HG03135 (cell line): Measurements from ENCODE around the gene BEX3.
"Not testable (repeated sequence)": the region's sequence is repeated elsewhere in the genome, so short reads cannot be mapped to it uniquely, and the experiment has no call there.

Source experiments
- ATAC-seq: cut with Tn5 transposase; IDR thresholded peaks from one replicate; pipeline ENCODE4 v1.9.1; 2021; ENCODE audit warnings: mild to moderate bottlenecking, moderate library complexity; ENCODE audit not compliant: unreplicated experiment

Gene BEX3

DNA sequence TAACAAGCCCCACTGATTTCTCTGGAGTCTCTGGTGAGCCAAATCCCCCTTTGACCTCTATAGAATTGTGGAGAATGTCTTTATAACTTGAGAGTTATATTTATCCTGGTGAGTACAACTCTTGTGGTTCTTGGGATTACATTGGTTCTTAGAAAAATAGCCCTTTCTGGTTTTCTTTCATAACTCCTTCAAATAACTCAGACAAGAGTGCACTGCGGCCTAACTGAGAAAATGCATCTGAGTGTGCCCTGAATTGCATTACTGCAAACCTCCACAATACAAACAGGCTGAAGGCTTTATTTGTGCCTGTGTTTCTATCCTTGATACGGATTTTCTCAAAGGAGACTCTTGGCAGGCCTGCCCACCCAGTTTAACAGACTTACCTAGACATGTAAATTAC is 2.7 kb downstream of the BEX3 start:
- ATAC-seq = no peak

- no peak for ATAC-seq
Observed at GRCh38 chrX:103382877-103383276, 6.5 kb downstream of the BEX3 start.

GRCh38 chrX:103384672-103385071 is 8.3 kb downstream of the BEX3 start:
- no peak for ATAC-seq

DNA sequence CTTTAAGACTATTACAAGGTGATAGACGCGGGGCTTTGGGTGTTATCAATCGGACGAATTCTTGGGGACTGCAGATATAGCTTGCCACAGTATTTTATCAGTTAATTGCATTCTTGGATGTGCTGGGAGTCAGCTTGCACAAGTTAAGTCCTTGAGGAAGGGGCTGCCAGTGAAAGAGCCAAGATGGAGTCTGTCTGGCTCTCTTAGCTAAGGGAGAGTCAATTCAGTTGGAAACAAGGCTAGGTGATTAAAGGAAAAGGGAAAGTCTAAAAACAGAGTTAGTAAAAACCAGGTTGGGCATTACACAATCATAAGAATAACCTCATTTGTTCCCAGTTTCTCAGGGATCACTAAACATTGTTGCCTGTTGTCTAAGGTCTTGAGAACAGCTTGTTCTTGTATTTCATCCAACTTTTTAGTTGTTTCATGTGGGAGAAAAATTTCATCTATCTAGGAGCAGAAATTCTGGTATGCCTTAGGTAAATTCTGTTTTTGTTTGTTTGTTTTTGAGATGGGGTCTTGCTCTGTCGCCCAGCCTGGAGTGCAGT is 9.0 kb downstream of the BEX3 start:
- ATAC-seq = not testable (repeated sequence)

- no peak for ATAC-seq
Observed at GRCh38 chrX:103386332-103386731, 10.0 kb downstream of the BEX3 start.

GRCh38 chrX:103393487-103393886 is 17.1 kb downstream of the BEX3 start:
- no peak for ATAC-seq

DNA sequence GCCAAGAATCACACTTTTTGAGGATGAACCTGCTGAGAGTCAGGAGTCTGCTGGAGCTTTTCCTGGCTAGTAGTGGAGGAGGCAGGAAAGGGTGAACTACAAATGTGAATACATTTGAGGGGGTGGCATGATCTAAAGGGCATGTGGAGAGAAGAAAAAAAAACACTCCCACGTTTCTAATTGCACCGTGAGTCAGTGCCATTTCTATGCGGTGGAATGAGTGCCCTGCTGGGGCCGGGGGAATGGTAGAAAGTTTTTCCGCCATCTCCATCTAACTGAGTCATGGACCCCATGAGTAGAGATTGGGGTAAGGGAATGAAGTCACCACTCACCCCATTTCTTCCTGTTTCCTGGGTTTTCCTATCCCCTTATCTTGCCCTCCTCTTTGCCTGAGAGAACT is 19.8 kb downstream of the BEX3 start:
- no peak for ATAC-seq

DNA sequence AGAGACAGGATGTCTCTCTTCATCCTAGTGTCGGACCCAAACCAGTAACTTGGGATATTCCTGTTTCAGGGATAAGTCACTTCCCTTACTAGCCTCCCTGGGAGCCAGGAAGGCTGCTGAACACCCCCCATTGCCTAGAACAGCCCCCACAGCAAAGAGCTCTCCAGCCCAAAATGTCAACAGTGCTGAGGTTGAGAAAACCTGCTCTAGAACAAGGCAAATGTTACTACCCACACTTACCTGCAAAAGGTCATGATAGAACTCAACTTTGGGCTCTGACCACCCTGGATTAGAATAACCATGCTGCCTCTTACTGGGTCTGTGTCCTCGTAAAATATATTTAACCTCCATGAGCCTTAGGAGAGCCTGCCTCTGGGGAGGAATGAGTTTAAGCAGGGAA is 20.3 kb downstream of the BEX3 start:
- ATAC-seq = no peak

GRCh38 chrX:103397707-103398106 is 21.4 kb downstream of the BEX3 start:
- no peak for ATAC-seq

DNA sequence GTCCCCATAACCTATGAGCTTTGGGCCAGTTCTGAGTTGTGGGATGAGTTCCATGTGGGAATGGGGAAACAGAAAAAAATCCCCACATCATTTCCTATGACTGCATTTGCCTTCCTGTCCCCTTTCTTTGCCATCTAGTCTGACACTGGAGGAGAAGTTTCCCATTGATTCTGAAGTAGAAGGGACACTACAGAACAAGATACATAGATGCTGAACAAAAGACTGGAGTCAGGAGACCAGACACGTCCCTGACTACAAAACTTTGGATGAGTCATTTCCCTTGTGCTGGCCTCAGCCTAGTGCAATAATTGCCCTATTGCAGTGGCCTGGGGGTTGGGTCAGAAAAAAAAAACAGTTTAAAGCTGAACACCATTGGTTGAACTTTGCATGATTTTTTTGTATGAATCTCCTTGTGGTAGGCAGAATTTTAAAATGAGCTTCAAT is 22.1 kb downstream of the BEX3 start:
- no peak for ATAC-seq

DNA sequence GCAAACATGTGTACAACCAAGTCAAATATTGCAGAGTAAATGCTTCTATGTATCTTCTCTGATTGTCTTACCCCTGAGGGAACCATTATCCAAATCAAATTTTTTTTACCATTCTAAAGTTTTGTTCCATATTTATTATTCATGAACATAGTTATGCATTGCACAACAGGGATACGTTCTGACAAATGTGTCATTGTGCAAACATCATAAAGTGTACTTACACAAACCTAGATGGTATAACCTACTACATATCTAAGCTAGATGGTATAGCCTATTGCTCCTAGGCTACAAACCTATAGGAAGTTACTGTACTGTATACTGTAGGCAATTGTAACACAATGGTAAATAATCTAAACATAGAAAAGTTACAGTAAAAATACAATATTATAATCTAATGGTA is 23.4 kb downstream of the BEX3 start:
- ATAC-seq = no peak

DNA sequence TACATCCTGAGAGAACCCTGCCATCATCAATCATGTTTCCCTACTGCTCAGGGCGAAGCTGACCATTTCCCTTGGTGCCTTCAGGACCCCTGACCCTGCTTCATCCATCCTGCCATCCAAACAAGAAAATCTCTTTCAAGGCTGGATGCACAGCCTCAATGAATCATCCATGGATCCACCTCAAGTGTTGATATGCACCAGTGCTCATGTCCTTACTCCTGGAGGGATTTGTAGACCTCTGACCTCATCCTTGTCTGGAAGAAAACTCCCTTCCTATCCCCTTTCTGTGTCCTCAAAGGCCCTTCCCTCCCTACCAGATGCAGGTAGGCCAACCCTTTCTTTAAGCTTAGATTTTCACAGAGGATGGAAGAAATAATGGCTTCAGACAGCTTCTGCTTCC is 24.6 kb downstream of the BEX3 start:
- ATAC-seq = no peak

DNA sequence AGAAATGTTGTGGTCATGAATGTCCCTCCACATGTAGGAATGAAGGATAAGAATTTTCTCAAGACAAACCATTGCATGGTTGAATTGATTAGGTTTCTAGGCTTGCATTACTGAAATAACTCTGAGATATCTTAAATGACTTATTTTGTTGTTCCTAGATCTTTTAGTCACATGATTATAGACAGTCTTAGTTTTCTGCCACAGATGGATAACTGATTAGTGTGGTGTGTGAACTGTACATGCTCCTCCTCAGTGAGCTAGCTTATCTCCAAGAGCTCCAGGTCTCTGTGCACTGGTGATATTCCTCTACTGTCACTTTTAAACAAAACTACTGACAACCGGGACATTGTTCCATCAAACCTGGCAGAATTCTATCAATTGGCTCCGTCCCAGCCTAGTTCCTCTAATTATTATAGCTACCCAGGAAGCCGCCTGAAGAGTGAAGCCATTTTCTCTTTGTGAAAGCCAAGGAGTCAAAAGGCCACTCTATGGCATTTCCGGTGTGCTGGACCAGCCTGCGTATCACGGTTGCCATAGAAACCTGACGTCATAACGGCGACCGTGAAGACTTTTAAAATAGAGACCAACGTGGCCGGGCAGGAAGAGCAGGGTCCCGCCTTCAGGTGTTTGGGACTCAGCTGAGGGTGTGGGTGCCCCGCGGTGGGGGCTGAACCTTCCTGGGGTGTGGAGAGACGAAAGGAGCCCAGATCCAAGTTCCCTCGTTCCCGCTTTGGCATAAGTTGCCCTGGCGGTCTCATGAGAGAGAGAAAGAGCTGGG is 28.1 kb downstream of the BEX3 start:
- peak; percentile 88 for ATAC-seq

- ATAC-seq = peak; percentile 35
Observed at GRCh38 chrX:103405009-103405333, 28.6 kb downstream of the BEX3 start.

GRCh38 chrX:103406256-103406655 is 29.9 kb downstream of the BEX3 start:
- no peak for ATAC-seq

DNA sequence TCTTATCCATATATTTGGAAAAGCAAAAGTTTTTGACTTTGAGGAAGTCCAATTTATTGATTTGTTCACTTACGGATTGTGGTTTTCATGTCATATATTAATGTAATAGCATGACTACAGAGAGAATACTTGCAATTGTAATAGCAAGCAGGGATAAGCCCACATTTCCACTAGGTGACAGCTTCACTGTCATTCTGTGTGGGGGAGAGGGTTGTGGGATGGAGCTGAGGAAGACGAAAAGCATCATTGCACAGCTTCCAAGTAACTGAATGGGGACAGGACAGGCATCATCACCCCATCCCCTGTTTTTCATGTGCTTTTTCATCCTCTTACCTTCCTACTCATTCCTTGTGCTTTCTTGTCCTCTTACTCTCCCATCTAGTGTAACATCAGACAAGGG is 31.4 kb downstream of the BEX3 start:
- ATAC-seq = no peak

DNA sequence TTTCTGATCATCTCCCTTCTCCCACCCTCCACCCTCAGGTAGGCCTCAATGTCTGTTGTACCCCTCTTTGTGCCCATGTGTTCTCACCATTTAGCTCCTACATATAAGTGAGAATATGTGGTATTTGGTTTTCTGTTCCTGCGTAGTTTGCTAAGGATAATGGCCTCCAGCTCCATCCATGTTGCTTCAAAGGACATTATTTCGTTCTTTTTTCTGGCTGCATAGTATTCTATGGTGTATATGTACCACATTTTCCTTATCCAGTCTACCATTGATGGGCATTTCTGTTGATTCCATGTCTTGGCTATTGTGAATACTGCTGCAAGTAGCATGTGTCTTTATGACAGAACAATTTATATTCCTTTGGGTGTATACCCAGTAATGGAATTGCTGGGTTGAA is 35.4 kb downstream of the BEX3 start:
- ATAC-seq = not testable (repeated sequence)

DNA sequence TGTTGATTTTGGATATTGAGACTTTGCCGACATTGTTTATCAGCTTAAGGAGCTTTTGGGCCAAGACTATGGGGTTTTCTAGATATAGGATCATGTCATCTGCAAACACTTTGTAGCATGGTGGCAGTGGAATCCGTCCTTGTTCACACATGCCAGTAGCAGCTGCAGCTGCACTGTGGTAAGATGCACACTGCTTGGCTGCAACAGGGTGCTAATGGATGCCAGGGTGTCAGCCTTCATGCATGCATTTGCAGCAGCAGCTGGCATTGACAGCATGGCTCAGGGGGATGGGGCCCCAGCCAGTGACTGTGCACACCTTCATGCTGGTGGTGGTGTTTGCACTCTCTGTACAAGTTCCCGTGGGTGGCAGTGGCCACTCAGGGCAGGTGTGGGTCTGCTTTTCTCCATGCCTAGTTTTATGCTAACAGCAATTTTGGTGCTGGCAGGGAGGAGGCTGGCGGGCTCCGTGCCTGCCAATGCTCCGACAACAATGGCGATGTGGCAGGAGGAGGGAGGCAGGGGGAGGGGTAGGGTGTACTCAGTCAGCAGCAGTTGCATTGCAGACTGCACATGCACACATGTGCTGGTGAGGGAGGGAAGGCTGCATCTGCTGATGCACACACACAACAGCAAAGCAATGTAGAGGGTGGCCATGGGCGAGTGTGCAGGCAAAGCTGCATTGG is 37.5 kb downstream of the BEX3 start:
- ATAC-seq = no peak

GRCh38 chrX:103414561-103414960 is 38.2 kb downstream of the BEX3 start:
- ATAC-seq = no peak

GRCh38 chrX:103415068-103415467 is 38.7 kb downstream of the BEX3 start:
- no peak for ATAC-seq

DNA sequence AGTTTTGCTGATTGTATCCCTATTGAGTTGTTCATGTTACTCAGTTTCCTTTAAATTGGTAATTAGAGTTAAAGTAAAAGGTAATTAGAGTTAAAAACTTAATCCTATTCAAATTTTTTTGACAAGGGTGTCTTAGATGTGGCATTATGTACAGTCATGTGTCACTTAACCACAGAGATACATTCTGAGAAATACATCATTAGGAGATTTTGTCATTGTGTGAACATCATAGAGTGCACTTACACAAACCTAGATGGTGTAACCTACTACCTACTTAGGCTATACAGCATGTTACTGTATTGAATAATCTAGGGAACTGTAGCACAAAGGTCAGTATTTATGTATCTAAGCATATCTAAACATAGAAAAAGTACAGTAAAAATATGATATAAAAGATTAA is 39.2 kb downstream of the BEX3 start:
- no peak for ATAC-seq

- no peak for ATAC-seq
Observed at GRCh38 chrX:103417370-103417769, 41.0 kb downstream of the BEX3 start.
